Nephron (organoid): ENCODE measurements around the gene DNAH9.

ENCODE experiments used
- H3K27ac Mint-ChIP-seq, 3 experiments: 2 replicates each; pipeline ENCODE4 v1.8.0; 2020; ENCODE audit warnings: mixed read lengths in 3 of 3, mild to moderate bottlenecking in 2 of 3, moderate library complexity in 1 of 3
- H3K27me3 Mint-ChIP-seq: 2 replicates; pipeline ENCODE4 v1.8.0; 2021; ENCODE audit warnings: low read depth, mild to moderate bottlenecking, moderate library complexity, mixed read lengths
- H3K36me3 Mint-ChIP-seq: 2 replicates; pipeline ENCODE4 v1.8.0; 2020; ENCODE audit warnings: low read depth, mixed read lengths
- H3K4me1 Mint-ChIP-seq: 2 replicates; pipeline ENCODE4 v1.8.0; 2020; ENCODE audit warnings: mixed read lengths
- H3K4me3 Mint-ChIP-seq, 3 experiments: 2 replicates each; pipeline ENCODE4 v1.8.0; 2020; ENCODE audit warnings: mild to moderate bottlenecking in 3 of 3, mixed read lengths in 3 of 3, moderate library complexity in 2 of 3
- H3K9me3 Mint-ChIP-seq: 2 replicates; pipeline ENCODE4 v1.8.0; 2020; ENCODE audit warnings: mixed read lengths
- TF ChIP-seq, protein P1 (sequence below), 3 experiments: fragments of 200-600 bp; sonication (generic); IDR thresholded peaks; one replicate each; pipeline ENCODE4 v1.5.0; 2021; ENCODE audit warnings: antibody characterized with exemption in 3 of 3; ENCODE audit not compliant: unreplicated experiment in 3 of 3

DNAH9 gene

DNA sequence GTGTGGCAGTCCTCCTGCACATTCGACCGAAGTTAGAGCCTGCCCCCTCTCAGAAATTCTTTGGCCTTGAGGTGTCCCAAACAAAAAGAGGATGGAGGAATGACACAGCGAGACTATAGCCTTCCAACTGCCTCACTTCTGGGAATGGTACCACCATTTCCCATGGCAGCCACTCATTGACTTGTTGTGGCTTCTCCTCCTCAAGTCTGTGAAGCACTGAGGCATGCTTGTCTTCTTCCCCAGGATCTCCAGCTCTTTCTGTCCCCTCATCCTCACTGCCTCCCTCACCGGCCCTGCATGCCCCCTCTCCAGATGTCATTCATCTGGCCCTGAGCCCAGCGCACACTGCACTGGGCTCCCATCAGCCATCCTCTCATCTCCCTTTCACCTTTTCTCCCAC, 43.7 kb upstream of the DNAH9 start:
- Mint-ChIP-seq H3K4me1 (peaks cover 13% of the 10 kb centered on the region), H3K36me3 (no peaks in the 10 kb centered on the region), H3K9me3 (no peaks in the 10 kb centered on the region), H3K4me3 (no peak overlapping the region), H3K27ac (no peak overlapping the region), H3K27me3 (peaks cover 29% of the 10 kb centered on the region)
- TF ChIP-seq, protein P1, sequence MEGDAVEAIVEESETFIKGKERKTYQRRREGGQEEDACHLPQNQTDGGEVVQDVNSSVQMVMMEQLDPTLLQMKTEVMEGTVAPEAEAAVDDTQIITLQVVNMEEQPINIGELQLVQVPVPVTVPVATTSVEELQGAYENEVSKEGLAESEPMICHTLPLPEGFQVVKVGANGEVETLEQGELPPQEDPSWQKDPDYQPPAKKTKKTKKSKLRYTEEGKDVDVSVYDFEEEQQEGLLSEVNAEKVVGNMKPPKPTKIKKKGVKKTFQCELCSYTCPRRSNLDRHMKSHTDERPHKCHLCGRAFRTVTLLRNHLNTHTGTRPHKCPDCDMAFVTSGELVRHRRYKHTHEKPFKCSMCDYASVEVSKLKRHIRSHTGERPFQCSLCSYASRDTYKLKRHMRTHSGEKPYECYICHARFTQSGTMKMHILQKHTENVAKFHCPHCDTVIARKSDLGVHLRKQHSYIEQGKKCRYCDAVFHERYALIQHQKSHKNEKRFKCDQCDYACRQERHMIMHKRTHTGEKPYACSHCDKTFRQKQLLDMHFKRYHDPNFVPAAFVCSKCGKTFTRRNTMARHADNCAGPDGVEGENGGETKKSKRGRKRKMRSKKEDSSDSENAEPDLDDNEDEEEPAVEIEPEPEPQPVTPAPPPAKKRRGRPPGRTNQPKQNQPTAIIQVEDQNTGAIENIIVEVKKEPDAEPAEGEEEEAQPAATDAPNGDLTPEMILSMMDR (IDR thresholded peaks at IDR 0.05; ENCODE audit: unreplicated experiment in 3 of 3) = no peak

DNA sequence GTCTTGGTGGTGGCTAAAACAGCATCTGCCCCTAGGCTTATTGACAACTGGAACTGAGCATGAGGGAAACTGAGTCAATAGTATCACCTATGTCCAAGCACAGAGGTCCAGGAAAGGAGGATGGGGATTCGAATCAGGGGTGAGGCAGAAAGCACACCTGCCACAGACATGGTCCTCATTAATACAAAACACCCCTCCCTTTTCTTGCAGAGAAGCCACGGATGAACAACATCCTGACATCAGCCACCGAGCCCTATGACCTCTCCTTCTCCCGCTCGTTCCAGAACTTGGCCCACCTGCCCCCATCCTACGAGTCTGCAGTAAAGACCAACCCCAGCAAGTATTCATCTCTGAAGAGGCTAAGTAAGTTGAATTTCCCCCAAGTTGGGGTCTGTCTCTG, 42.7 kb upstream of the DNAH9 start:
- Mint-ChIP-seq H3K27me3 (peaks cover 29% of the 10 kb centered on the region), H3K4me1 (peaks cover 13% of the 10 kb centered on the region), H3K36me3 (no peaks in the 10 kb centered on the region), H3K27ac (no peak overlapping the region), H3K4me3 (no peak overlapping the region), H3K9me3 (no peaks in the 10 kb centered on the region)
- TF ChIP-seq, protein P1 (IDR thresholded peaks at IDR 0.05; ENCODE audit: unreplicated experiment in 3 of 3) = no peak

DNA sequence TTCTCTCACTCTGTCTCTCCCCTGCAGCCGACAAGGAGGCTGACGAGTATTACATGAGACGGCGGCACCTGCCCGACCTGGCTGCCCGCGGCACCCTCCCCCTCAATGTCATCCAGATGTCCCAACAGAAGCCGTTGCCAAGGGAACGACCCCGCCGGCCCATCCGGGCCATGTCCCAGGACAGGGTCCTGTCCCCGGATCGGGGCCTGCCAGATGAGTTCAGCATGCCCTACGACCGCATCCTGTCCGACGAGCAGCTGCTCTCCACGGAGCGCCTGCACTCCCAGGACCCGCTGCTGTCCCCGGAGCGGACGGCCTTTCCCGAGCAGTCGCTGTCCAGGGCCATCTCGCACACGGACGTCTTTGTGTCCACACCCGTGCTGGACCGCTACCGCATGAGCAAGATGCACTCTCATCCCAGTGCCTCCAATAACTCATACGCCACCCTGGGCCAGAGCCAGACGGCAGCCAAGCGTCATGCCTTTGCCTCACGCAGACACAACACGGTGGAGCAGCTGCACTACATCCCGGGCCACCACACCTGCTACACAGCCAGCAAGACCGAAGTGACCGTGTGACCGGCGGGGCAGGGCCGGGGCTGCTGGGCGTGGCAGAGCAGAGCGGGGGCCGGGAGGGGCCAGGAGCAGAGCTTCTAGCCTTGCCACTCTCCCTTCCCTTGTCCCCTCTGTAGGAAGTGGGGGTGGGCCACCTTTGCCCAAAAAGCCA, 40.4 kb upstream of the DNAH9 start:
- no peak overlapping the region for H3K27ac Mint-ChIP-seq
- peaks cover 43% of the 10 kb centered on the region for H3K27me3 Mint-ChIP-seq
- TF ChIP-seq, protein P1 (IDR thresholded peaks at IDR 0.05; ENCODE audit: unreplicated experiment in 3 of 3) = no peak
- H3K9me3 Mint-ChIP-seq = no peaks in the 10 kb centered on the region
- H3K4me3 Mint-ChIP-seq = no peak overlapping the region
- peaks cover 2% of the 10 kb centered on the region for H3K4me1 Mint-ChIP-seq
- no peaks in the 10 kb centered on the region for H3K36me3 Mint-ChIP-seq

- no peak overlapping the region for H3K4me3 Mint-ChIP-seq
- no peaks in the 10 kb centered on the region for H3K9me3 Mint-ChIP-seq
These were observed 39.5 kb upstream of the DNAH9 start for GRCh38 chr17:11558681-11559234.

DNA sequence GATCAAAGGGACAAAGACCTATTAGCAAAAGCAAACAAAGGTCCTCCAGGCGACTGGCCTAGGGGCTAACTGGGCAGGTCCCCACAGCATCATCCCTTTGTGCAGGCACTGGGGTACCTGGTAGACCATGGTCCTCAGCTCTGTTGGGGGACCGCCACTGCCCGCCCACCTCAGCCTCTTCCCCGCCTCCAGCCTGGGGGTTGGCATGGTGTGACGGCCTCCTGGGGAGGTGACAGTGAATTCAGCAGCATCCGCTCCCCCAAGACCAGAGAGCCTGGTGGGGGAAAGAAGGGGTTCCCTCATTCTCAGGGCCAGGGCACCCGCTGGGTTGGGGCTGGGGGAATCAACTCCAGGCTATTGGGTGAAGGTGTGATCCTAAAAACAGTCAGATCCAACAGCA, 38.7 kb upstream of the DNAH9 start:
- Mint-ChIP-seq H3K9me3 (no peaks in the 10 kb centered on the region), H3K27ac (no peak overlapping the region), H3K27me3 (peaks cover 49% of the 10 kb centered on the region), H3K36me3 (no peaks in the 10 kb centered on the region), H3K4me3 (no peak overlapping the region), H3K4me1 (peaks cover 11% of the 10 kb centered on the region)
- TF ChIP-seq, protein P1 (IDR thresholded peaks at IDR 0.05; ENCODE audit: unreplicated experiment in 3 of 3) = no peak

More at GRCh38 chr17:11558681-11559234, 39.5 kb upstream of the DNAH9 start:
- Mint-ChIP-seq H3K36me3 (no peaks in the 10 kb centered on the region), H3K27me3 (peaks cover 49% of the 10 kb centered on the region), H3K27ac (no peak overlapping the region), H3K4me1 (peaks cover 6% of the 10 kb centered on the region)
- TF ChIP-seq, protein P1 (IDR thresholded peaks at IDR 0.05; ENCODE audit: unreplicated experiment in 3 of 3) = no peak

DNA sequence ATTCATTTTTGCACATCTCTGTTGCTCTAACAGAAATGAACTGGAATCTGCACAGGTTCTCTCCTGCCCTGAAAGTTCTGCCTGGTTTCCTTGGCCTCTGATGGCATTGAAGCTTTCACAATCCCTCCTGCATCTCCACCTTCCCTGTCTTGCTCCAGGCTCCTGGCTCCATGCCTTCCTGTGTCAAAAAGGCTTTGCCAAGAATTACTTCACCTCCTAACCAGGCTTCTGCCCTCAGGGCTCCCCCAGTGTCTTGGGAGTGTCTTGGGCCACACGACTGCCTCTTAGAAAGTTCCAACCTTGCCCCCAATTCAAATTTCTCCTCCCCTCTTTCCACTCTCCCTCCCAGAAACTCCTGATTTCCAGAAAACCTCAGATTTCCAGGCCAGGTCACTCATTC, 37.0 kb upstream of the DNAH9 start:
- Mint-ChIP-seq H3K4me1 (peaks cover 16% of the 10 kb centered on the region), H3K36me3 (no peaks in the 10 kb centered on the region), H3K9me3 (no peaks in the 10 kb centered on the region), H3K27ac (no peak overlapping the region), H3K4me3 (no peak overlapping the region), H3K27me3 (peaks cover 42% of the 10 kb centered on the region)
- TF ChIP-seq, protein P1 (IDR thresholded peaks at IDR 0.05; ENCODE audit: unreplicated experiment in 3 of 3) = no peak
